ENCODE results near the gene RAB13.

Gene RAB13

DNA sequence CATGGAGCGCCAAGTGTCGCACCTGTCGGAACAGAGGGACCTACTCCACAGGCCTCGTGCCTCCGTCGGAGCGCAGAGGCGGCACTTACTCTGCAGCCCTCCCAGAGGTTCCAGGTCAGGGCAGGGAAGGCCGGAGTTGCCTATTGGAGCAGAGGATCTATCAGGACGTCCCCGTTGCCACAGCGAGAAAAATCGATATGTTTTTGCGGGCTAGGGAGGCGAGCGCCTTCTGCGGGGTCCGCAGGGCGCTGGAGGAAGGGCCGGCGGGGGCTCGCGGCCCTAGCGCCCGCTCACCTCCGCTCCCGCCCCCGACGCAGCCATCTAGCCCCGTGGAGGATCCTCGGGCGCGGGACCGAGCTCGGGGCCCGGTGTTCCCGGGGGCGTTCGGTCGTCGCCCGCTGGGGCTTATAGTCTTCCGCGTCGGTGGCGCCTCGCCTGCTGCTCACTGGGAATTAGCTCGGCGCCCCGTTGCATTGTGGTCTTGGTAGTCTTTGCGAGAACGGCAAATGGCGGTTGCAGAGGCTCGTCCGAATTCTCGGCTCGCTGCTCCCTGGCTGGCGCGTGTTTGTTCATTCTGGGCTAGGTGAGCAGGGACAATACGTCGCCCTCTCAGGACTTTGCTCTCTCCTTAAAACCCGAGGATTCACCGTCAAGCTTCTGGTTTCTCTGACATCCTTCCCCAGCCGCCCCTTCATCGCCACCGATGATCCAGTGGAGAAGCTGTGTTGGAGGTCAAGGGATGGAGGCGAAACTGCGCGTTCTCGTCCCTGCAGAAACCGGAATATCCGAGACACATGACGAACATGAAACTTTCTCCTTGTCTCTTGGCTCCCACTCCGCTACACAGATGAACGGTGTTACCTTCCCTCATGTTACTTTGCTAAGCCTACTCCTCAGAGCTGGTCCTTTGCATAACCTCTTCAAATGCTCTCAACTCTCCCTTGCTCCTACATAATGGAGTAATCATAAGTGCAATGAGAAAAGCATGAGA is 8.6 kb downstream of the RAB13 start, which contains the start of gene JTB:
Gene JTB, minus strand, starts transcription at position 425 of the 991 bp plus-strand sequence. Its CDS starts 422 bp downstream, at position 3.
- DNase-seq: peak; percentile 90

DNA sequence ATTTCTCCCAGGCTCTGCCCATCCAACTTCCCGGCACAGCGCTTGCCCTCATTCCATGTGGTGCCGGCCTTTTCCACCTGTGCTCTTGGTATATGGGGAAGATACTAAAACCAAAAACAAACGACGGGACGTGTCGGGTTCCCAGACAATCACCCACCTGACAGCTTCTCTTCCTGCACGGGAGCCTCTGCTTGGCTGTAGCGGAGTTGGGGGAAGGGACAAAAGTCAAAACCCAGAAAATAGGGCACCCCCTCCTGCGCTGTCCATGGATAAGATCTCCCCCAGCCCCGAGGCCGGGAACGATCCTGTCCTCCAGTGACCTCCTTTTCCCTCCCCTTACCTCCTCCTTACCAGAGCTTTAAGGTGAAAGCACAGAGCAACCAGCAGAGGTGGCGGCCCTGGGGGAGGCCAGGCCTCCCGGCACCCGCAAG is 9.3 kb downstream of the RAB13 start:
- DNase-seq: no peak

DNA sequence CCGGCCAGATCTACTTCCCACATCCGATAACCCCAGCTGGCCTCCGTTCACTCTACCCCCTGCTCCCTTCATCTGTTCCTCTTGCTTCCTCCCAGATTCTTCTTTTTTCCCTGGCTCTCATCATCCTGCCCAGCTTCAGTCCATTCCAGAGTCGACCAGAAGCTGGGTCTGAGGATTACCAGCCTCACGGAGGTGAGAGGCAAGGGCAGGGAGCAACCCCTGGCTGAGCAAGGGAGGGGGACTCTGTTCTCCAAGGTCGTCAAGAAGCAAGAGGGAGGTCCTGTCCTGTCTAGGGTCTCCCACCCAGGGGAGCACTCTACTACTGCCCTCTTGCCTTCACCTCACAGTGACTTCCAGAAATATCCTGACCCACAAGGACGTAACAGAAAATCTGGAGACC is 12.6 kb downstream of the RAB13 start:
- DNase-seq: no peak

DNA sequence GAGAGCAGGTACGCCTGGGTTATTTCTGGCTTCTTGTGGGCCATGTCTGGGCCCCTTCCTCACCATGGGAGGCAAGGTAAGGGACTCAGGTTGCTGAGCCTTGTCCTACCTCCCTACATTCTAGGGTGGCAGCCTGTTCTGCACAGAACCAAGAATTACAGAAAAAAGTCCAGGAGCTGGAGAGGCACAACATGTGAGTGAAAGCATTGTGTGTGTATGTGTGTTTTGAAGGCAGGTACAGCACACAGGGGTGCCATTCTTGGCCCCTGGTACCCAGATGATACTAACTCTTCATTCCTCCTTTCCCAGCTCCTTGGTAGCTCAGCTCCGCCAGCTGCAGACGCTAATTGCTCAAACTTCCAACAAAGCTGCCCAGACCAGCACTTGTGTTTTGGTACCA is 13.1 kb downstream of the RAB13 start:
- no peak for DNase-seq

DNA sequence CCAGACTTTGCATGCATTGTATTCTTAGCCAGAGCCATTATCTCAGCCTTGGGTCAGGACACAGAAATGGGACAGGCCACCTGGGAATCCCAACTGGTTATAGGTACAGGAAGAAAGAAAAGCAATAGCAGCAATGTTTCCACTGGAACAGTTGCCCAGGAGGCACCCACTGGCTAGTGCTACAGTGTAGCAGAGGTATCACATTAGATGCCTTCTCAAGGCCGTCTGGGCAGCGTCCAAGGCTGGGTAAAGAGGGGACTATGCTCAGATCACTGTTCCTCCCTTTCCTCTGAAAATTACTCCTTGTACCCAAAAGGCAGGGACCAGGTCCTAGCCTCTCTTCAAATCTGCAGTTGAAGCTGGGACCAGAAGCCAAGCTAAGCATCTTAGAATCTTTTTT is 15.8 kb downstream of the RAB13 start:
- no peak for DNase-seq

DNA sequence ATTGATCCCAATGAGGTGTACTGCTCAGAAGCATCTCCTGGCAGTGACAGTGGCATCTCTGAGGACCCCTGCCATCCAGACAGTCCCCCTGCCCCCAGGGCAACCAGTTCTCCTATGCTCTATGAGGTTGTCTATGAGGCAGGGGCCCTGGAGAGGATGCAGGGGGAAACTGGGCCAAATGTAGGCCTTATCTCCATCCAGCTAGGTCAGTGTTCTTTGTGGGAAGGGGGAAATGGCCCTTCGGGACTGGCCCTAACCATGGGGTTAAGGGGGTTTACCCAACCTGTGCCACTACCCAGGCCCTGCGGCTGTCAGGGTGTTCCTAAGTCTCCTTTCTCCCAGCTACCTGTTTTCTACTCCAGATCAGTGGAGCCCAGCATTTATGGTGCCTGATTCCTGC is 17.2 kb downstream of the RAB13 start:
- DNase-seq: no peak

DNA sequence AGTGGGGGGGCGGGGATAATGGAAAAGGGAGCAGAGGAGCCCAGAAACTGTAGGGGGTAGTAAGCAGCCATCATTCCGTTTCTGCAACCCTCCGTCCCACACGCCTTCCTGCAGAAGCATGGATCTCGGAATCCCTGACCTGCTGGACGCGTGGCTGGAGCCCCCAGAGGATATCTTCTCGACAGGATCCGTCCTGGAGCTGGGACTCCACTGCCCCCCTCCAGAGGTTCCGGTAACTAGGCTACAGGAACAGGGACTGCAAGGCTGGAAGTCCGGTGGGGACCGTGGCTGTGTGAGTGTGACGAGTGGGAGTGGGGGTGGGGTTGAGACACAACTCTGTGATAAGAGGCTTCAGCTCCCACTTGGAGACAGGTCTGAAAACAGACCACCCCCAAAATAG is 17.7 kb downstream of the RAB13 start:
- DNase-seq: no peak

DNA sequence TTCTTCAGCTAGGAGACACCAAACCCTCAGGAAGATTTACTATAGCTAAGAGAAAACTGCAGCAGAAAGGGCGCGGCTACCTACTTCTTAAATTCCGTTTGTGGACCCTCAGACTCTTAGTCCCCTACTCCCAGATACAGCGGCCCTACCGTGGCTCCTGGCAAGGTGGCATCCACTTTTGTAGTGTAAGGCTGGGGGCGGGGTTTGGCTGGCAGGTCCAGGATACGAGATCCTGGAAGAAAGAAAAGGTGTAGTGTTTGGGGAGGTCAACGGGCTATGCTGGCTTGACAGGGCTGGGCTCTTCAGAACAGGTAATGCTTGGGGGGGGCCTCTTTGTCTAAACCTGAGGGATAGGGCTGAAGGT is 18.2 kb downstream of the RAB13 start:
- no peak for DNase-seq

DNA sequence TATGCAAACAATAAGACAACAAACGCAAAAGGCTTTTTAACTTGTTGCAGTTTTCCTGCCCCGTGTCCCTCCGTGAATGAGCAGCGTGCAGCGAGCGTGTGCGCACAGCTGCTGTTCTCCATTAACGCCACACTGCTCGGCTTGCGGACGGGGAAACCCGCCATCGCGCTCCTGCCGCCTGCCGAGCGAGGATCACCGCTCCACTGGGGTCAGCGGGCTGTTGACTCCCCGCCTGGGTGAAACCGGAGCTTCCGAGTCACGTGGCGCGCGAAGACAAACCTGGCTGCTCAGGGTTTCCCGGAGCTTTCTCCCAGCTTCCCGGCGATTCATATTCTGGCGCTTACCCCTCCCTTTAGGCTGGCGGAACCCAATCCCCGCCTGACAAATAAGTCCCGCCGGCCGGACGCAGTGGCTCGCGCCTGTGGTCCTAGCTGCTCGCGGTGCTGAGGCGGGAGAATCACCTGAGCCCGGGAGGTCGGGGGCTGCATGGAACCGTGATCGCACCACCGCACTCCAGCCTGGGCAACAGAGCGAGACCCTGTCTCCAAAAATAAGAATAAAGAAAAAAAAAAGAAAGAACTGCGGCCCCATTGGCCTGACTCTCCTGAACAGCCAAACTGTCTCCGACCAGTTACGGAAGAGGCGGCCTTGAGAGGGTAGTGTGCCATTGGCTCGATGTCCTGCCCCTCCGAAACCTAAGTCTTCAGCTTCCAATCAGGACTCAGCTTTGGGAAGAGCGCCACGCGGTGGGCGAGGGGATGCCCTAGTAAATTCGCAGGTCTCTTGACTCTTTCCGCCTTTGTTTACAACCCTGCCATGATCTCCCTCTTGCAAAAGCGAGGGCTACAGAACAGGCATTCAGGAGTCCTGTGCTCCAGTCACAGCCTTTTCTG is 18.8 kb downstream of the RAB13 start, which contains the start of gene CREB3L4:
Gene CREB3L4, plus strand, starts transcription at position 796 of the 893 bp plus-strand sequence. CDS start 624 bp downstream, outside the sequence.
- DNase-seq: peak; percentile 92

DNA sequence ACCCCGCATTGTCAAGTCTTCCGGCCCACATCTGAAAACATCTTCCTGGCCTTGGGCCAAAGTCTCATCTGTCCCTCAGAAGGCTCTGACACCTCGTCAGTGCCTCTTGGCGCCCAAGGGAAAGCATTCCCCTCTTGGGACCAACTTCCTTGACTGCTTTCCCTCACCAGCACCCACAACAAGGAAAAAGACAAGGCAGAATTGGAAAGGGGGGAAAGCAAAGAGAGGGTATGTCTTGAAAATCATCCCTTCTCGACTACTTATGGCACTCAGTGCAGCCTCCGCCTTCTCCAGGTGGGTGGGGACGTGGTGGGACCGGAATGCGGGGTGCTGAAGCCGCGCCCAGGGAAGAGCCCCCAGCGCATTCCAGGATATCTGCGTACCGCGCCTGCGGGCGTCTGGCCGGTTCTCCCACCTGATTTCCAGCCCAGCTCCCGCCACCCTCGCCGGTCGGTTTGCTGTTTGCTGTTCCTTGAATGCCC is 22.2 kb downstream of the RAB13 start:
- peak; percentile 68 for DNase-seq

DNA sequence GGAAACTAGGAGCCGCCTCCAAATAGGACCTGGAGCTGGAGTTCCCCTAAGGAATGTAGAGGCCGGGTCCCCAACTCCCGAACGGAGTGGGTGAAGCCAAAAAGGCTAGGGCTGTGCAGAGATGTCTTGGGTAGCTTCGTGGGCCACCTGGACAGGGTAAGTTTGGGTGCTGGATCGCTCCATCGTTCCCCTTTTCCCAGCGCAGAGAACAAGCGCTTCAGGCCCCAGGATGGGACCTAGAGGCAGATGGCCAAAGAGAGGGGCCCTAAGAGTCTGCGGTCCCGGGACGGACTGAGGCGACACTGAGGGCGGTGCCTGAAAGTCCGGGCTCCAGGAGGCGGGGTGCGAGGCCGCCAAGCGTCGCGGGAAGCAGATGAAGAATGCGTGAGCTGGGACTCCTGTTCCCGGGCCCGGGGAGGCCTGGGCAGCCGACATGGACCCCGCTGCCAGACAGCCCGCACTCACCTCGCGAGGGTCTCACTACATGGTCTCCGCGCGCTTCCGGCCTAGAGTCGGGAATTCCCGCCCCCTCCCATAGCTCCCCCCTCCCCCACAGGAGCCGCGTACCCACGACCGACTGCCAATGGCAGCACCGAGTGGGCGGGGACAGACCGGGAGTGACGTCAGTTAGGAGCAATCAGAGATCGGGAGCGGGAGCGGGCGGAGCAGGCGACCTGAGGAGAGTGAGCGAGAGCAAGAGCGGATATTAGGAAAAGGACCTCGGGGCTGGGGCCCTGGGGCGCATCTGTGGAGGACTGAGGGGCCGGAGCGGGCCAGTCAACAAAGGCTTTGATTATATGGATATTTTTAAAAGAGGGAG is 22.9 kb downstream of the RAB13 start, which contains the start of gene SLC39A1:
Gene SLC39A1, minus strand, starts transcription at position 508 of the 820 bp plus-strand sequence. CDS start 822 bp downstream, outside the sequence.
- DNase-seq: peak; percentile 99

DNA sequence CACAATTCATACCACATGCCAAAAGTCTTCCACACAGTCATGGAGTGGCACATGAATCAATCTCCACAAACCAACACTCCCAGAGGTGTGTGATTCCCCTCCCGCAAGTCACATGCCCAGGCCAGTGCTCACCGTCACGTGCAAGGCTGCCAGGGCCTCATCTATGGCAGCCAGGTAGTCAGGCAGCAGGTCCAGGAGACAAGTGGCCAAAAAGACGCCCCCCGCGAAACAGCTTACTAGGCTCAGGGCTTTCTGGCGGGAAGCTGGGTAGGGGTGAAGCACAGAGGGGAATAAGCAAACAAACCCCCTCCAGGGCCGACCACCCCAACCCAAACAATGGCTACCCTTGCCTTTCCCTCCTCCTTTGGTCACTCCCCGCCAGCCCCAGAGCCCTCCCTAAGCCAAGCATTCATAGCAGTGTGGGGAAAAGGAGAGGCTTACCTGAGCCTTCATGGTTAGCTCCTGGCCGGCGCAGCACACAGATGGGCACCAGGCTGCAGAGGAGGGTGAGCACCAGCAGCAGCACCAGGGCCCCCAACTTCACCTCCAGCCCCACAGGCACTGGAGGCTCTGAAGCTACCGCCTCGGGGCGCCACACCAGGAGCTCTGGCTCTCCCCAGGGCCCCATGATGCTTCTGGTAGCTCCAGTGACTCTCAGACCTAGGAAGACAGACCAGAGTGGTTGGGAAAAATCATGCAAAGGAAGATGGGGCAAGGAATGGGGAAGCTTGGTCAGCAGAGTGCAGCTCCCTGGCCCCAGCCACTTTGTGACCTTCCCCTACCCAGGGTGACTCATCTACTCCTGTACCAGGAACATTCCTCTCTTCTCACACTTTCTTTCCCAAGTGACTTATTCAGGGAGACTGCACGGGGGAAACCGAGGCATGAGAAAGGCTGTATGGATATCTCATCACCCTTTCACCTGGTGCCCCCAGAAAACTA is 23.8 kb downstream of the RAB13 start:
- peak; percentile 41 for DNase-seq

DNA sequence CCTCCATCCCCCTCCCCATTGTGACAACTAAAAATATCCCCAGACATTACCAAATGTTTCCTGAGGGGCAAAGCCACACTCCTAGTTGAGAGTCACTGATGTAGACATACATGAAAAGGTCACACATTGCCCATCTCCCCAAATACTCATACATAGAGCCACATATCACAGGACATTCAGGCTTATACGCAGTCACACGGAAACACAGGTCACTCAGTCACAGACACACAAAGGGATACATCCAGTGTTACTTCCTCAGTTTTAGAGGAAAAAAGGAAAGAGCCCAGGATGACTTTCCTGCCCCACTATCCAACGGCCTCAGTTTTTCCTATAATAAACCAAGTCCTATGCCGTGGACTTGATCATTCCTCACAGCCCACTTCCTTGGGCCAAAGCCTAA is 24.7 kb downstream of the RAB13 start:
- no peak for DNase-seq

DNA sequence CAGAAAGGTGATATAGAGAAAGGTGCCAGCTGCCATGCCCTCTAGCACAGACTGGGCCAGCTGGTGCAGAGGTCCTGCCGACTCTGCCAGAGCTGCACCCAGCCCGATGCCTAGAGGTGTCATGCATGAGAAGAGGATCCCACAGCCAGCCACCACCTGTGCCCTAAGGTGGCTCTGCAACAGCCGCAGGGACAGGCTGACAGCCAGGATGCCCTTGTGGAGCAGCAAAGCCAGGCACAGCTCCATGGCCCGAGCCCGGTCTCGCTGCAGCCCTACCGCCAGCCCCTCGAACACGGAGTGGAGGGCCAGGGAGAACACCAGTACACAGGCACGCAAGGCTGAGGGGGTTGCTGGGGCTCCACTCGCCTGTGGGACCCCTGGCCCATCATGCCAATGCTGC is 25.9 kb downstream of the RAB13 start:
- DNase-seq: no peak

DNA sequence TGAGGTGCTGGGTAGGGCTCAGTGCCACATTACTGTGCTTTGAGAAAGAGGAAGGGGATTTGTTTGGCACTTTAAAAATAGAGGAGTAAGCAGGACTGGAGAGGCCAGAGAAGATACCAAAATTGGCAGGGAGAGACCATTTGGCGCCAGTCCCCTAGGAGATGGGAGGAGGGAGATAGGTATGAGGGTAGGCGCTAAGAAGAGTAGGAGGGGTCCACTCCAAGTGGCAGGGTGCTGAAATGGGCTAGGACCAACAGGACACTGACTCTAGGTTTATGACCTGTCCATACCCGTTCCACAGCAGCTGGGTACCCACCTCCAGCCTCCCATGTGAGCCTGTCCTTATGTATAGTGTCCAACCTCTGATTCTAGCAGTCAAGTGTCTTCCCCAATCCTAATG is 26.7 kb downstream of the RAB13 start:
- no peak for DNase-seq

DNA sequence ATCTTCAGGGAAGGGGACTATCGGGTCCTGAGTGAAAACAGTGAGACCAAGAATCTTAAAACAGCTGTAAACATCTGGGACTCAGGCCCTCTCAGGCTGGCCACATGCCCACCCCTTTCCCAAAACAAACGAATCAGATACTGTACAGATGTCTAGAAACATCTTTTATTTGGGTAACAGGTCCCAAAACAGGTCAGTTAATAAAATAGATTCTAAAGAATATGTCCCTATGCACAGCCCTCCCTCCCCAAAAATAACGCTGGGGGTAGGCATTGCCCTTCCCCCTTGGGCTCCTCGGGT is 27.2 kb downstream of the RAB13 start:
- DNase-seq: no peak

DNA sequence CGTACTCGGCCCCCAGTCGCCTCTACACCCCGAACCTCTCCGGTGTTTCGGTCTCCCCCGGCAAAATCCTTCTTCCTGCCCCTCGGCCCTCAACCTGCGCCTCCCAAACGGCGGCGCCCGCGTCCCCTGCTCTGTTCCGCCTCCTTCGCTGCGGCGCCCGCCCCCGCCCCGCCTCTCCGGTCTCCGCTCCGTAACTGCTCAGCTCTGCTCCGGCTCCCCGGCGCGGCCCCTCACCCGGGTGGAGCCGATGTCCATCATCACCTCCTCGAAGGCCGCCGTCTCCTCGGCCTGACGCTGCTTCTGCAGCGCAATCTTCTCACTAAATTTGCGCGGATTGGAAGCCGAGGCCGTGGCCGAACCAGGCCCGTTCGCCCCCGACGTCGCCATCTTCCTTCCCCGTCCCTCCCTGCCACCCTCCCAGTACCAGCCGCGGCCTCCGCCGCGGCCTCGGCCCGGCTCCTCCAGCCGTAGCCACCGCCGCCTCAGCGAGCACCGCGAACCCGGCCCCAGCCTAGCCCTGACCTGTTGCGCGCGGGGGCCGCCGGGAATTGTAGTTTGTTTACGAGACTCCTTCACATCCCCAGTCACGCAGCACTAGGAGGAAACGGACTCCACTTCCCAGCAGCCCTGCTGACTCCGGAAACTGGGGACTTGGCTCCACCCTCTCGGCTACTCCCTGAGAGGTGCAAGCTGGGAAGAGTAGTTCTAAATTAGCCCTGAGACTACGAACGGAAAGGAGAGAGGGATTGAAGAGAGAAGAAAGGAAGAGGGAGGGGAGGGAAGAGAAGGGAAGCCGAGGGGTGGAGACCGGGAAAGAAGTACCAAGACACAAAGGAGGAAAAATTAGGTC is 27.8 kb downstream of the RAB13 start, which contains the start of gene CRTC2:
Gene CRTC2, minus strand, starts transcription at position 502 of the 850 bp plus-strand sequence. Its CDS starts 115 bp downstream, at position 387.
- peak; percentile 98 for DNase-seq

DNA sequence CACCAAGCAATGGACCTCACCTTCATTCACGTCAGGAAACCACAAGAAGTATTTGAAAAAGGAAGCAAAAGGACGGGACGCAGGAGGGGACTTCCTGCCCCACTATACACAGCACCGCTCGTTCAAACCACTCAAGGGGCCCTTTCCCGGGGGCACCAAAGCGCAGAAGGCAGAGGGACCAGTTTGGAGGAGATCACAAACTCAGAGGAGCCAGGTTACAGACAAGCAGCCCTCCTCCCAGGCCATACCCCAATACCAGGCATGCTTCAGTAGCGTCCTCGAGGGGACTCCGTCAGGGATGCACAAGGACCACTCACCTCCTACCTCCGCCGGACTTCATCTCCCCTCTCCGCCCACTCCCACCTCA is 28.4 kb downstream of the RAB13 start:
- no peak for DNase-seq

DNA sequence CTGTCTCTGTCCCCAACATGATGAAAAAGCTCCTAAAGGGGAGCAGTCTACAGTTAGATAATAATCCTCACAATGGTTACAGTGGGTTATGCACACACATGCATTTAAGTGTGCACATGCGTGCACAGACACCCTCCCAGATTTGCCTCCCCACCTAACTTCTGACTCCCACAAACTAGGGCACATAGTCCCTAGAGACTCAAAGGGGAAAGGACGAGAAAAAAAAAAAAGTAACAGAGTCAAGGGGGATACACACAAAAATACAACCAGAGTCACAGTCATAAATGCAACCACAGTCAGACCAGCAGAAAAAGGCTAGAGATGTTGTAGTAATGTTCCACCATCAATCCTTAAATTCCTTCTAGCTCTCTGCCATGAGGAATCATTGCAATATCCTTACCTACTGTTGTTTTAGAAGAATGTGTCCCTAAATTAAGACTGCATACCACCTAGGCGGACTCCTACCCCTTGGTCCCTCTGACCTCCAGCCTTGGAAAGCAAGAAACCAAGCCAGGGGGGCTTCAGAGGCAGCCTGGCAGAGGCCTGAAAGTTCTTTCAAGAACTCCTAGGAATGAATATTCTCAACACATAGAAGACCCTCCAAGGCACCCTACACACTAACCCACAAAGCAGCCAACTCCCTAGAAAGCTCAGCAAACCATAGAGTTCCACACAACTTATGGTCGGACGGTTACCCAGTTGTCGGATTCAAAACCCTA is 29.0 kb downstream of the RAB13 start:
- no peak for DNase-seq
